ENCODE results near the gene PPP6R2.

GRCh38 chr22:50456026-50456425 is 112.9 kb downstream of the PPP6R2 start:
- TF ChIP-seq CTCF (IDR thresholded peaks at IDR 0.05), result no peak
- no peak for TF ChIP-seq POLR2A (IDR thresholded peaks at IDR 0.05)
